IPS-18a (cell line): Measurements from ENCODE around the gene COQ10A.
"Not testable (repeated sequence)": the region's sequence is repeated elsewhere in the genome, so short reads cannot be mapped to it uniquely, and the experiment has no call there.

Source experiments
- H3K27ac ChIP-seq: one replicate; pipeline ENCODE4 v1.5.1; 2013; ENCODE audit warnings: low read length
- H3K27me3 ChIP-seq: one replicate; pipeline ENCODE4 v1.6.1; 2013; ENCODE audit warnings: mild to moderate bottlenecking, low read length; ENCODE audit not compliant: control insufficient read depth, insufficient read depth
- H3K36me3 ChIP-seq: one replicate; pipeline ENCODE4 v1.6.1; 2013; ENCODE audit warnings: low read depth, low read length; ENCODE audit not compliant: control insufficient read depth
- H3K4me1 ChIP-seq: one replicate; pipeline ENCODE4 v1.6.1; 2013; ENCODE audit warnings: low read depth, low read length; ENCODE audit not compliant: control insufficient read depth
- H3K4me3 ChIP-seq: one replicate; pipeline ENCODE4 v1.5.1; 2013; ENCODE audit warnings: low read length
- H3K9ac ChIP-seq: one replicate; pipeline ENCODE4 v1.6.1; 2013; ENCODE audit warnings: mild to moderate bottlenecking, low read length, moderate library complexity
- H3K9me3 ChIP-seq: one replicate; pipeline ENCODE4 v1.6.1; 2013; ENCODE audit warnings: low read depth, low read length; ENCODE audit not compliant: control insufficient read depth

COQ10A gene

DNA sequence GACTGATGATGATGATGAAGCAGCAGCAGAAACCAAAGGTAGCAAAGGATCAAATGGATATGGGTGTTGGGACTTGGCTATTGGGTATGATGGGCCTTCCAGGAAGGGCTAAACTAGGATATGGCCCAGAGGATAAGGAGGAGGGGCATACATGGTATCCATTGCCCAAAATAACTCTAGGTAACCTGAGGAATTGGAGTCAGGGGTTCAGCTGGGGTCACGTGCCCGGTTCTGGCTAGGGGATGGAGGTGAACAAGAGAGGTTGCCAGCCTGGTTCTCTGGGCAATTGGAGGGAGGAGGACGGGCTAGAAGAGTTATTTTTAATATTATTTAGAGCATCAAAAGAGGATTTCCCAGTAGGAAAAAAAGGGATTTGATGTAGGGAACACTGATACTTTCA is 5.8 kb upstream of the COQ10A start:
- no peak overlapping the region for H3K9ac ChIP-seq
- no peaks in the 10 kb centered on the region for H3K9me3 ChIP-seq
- no peaks in the 10 kb centered on the region for H3K27me3 ChIP-seq
- no peak overlapping the region for H3K27ac ChIP-seq
- H3K4me1 ChIP-seq, result peaks cover 17% of the 10 kb centered on the region
- peaks cover under 1% of the 10 kb centered on the region for H3K36me3 ChIP-seq
- no peak overlapping the region for H3K4me3 ChIP-seq

DNA sequence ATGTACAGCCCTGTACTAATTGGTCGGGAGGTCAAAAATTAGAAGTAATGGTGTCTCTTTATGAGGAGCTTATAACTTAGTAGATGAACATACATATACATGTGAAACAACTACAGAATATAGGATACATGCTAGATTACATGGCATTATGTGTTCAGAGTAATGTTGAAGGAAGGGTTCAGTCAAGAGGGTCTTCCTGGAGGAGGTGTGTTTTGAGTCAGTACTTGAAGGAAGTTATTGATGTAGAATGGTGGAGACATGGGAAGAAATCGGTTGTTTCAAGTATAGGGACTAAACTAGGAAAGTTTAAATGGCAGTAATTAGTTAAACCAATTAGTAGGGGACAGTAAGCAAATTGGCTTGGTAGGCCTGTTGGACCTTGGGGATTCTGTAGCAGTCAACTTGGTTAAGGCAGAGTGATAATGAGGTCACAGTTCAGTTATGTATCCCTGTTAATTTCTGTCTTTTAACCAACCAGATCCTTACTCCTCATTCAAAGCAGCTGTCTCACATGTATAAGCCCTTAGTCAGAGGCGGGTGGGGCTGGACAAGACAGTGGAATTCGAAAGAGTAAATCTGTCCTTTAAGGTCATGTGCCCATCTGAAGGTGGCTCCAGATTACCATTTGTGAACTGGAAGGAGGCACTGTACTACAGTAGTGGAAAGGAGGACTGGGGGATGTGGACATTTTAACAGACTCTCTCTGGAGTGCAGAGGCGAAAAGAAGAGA is 5.1 kb upstream of the COQ10A start:
- Histone ChIP-seq H3K9me3 (no peaks in the 10 kb centered on the region), H3K27ac (no peak overlapping the region), H3K4me1 (peaks cover 11% of the 10 kb centered on the region), H3K27me3 (no peaks in the 10 kb centered on the region), H3K36me3 (no peaks in the 10 kb centered on the region), H3K4me3 (no peak overlapping the region), H3K9ac (no peak overlapping the region)

DNA sequence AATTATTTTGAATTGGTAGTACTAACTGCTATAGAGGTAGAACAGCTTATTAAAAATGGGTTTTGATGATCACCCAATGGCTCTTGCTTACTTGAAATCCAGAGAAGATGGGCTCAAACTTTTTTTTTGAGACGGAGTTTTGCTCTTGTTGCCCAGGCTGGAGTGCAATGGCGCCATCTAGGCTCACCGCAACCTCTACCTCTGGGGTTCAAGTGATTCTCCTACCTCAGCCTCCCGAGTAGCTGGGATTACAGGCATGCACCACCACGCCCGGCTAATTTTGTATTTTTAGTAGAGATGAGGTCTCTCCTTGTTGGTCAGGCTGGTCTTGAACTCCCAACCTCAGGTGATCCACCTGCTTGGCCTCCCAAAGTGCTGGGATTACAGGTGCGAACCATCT is 3.8 kb upstream of the COQ10A start:
- H3K36me3 ChIP-seq, H3K9ac ChIP-seq, H3K9me3 ChIP-seq, H3K27ac ChIP-seq, H3K27me3 ChIP-seq, H3K4me3 ChIP-seq, H3K4me1 ChIP-seq: not testable (repeated sequence)

DNA sequence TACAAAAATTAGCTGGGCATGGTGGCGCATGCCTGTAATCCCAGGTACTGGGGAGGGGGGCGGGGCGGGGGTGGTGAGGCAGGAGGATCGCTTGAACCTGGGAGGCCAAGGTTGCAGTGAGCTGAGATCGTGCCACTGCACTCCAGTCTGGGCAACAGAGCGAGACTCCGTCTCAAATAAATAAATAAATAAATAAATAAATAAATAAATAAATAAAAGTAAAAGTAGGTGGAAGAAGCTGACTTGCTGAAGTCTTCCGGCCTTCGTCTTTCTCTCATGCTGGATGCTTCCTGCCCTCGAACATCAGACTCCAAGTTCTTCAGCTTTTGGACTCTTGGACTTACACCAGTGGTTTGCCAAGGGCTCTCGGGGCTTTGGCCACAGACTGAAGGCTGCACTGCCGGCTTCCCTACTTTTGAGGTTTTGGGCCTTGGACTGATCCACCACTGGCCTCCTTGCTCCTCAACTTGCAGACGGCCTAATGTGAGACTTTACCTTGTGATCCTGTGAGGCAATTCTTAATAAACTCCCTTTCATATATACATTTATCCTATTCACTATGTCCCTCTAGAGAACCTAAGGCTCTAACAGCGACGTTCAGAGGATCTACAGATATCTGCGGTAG is 562 bp upstream of the COQ10A start:
- H3K9me3 ChIP-seq, H3K4me1 ChIP-seq, H3K27me3 ChIP-seq: not testable (repeated sequence)
- peaks cover 12% of the 10 kb centered on the region for H3K36me3 ChIP-seq
- H3K4me3 ChIP-seq, result peak overlapping the region; percentile 83
- H3K27ac ChIP-seq, result peak overlapping the region; percentile 51
- peak overlapping the region; percentile 71 for H3K9ac ChIP-seq

DNA sequence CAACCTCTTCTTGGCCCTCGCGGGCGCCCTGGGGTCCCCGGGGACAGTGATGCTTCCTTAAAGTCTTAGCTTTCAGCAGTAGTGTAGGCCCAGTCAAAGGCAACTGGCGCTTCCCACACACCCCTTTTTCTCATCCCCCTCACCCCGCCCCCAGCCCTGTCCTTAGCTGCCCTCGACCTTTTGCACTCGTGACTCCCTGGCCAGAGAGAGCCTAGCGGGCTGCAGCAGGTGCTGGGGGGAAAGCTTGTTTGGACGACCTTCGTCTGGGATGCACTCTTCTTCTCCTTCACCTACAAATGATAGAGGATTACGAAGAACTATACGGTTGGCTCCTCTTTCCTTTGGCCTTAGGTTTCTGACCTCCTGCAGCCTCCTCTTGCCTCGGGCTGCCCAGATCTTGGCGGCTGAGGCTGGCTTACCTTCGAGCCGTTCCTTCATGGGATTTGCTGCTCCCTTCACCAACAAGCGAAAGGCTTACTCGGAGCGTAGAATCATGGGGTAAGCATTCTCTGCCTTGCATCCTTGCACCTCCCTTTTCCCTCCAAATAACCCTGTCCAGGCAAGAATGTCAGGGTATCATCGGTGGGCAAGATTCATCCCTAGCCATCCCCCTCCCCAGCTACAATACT is 815 bp downstream of the COQ10A start:
- peaks cover 23% of the 10 kb centered on the region for H3K36me3 ChIP-seq
- no peak overlapping the region for H3K27ac ChIP-seq
- H3K9ac ChIP-seq, result peak overlapping the region; percentile 71

DNA sequence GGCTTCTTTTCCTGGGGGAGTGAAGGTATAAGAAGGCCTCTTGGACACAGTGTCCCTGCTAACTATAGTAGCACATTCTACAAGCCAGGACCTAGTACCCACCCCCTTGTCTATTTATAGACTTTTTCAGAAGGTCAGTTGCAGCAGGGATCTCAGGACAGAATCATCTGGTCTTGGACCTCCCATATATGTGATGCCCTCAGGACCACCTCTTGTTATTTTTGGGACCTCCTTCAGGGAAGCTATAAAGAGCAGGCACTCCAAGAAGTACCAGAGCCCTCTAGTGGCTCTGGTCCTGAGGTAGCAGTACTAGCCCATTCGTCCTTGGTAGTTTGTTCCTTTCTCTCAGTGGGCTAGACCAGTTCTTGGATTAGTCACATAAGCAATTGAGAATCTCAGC is 4.3 kb downstream of the COQ10A start:
- Histone ChIP-seq H3K4me3 (no peak overlapping the region), H3K9me3 (no peaks in the 10 kb centered on the region), H3K9ac (no peak overlapping the region), H3K4me1 (peaks cover 3% of the 10 kb centered on the region), H3K27ac (no peak overlapping the region), H3K36me3 (peaks cover 55% of the 10 kb centered on the region), H3K27me3 (no peaks in the 10 kb centered on the region)

More for the DNA sequence above, 815 bp downstream of the COQ10A start:
- Histone ChIP-seq H3K4me3 (peak overlapping the region; percentile 83), H3K27me3 (no peaks in the 10 kb centered on the region), H3K9me3 (no peaks in the 10 kb centered on the region), H3K4me1 (peaks cover 3% of the 10 kb centered on the region)

DNA sequence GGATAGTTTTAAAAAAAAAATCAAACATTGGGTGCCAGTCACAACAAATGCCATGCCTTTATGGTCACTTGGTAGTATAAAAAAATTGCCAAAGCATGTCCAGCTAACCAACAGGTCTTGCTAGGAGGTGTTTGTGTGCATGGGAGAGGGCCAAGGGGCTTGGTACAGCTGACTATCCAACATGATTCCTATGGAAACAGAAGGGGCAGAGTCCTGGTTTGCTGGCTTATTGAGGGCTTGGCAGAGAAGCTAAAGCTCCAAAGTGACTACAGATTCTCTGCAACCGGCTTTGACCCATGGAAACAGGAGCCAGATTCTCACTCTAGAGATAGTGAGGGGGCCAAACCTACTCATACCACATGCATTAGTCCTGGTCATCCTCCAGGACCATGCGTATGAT is 5.7 kb downstream of the COQ10A start:
- H3K4me1 ChIP-seq, H3K4me3 ChIP-seq, H3K9me3 ChIP-seq, H3K9ac ChIP-seq, H3K27ac ChIP-seq, H3K27me3 ChIP-seq: not testable (repeated sequence)
- H3K36me3 ChIP-seq, result peaks cover 61% of the 10 kb centered on the region

DNA sequence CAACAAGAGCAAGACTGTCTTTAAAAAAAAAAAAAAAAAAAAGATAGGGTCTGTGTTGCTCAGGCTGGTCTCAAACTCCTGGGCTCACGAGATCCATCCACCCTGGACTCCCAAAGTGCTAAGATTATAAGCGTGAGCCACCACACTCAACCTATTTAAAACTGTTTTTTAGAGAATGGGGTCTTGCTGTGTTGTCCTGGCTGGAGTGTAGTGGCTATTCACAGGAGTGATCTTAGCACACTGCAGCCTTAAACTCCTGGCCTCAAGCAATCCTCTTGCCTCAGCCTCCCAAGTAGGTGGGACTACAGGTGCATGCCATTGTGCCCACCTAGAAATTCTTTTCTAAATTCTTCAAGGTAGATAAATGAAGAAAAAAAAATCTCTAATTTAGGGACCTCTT is 7.6 kb downstream of the COQ10A start:
- Histone ChIP-seq H3K9ac (no peak overlapping the region), H3K27ac (no peak overlapping the region), H3K36me3 (peaks cover 77% of the 10 kb centered on the region), H3K27me3 (no peaks in the 10 kb centered on the region), H3K4me3 (no peak overlapping the region), H3K9me3 (no peaks in the 10 kb centered on the region), H3K4me1 (no peaks in the 10 kb centered on the region)

DNA sequence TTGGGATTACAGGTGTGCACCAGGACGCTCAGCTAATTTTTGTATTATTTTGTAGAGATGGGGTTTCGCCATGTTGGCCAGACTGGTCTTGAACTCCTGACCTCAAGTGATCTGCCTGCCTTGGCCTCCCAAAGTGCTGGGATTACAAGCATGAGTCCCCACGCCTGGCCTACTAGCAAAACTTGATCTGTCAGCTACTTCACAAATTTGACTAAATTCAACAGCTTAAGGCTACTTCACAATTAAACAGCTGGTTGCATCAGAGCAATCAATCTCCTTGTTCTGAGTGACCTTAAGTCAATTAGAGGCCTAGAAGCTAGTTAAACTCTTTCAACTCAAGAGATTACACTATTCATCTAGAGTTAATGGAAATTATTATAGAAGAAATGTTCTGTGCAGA is 12.2 kb downstream of the COQ10A start:
- Histone ChIP-seq H3K27me3 (no peaks in the 10 kb centered on the region), H3K27ac (no peak overlapping the region), H3K4me3 (no peak overlapping the region), H3K9me3 (no peaks in the 10 kb centered on the region), H3K9ac (no peak overlapping the region), H3K4me1 (no peaks in the 10 kb centered on the region), H3K36me3 (peaks cover 77% of the 10 kb centered on the region)

DNA sequence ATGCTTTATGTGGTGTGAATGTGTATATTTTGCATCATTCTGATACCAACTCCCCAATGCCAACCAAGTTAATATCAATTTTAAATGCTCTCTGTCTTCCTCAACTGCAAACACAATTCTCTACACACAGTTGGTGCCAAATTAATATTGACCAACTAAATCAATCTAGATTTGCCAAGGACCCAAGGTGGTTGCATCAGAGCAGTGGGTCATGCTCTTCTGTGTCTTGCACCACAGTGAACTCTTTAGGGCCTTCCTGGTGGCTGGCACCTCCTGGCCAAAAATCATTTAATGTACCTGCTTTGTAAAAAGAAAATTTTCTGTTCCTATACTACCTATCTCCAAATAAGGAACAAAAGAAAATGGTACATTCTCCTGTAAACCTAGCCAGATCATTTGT is 14.1 kb downstream of the COQ10A start:
- no peaks in the 10 kb centered on the region for H3K4me1 ChIP-seq
- H3K4me3 ChIP-seq, result no peak overlapping the region
- no peaks in the 10 kb centered on the region for H3K9me3 ChIP-seq
- peaks cover 67% of the 10 kb centered on the region for H3K36me3 ChIP-seq
- no peak overlapping the region for H3K27ac ChIP-seq
- H3K27me3 ChIP-seq, result no peaks in the 10 kb centered on the region
- H3K9ac ChIP-seq, result no peak overlapping the region

DNA sequence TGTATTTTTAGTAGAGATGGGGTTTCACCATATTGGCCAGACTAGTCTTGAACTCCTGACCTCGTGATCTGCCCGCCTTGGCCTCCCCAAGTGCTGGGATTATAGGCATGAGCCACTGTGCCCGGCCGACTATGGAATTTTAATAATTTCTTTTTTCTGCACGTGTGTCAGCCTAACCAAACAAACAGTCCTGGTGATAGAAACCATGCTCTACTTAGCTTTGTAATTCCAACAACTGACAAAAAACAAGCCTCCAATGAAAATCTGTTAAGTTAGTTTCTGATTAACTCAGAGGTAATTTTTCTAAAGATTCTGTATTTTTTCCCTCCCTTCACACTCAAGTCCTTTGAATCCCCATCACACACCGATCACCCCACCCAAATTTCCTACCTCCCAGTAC is 15.3 kb downstream of the COQ10A start:
- H3K27me3 ChIP-seq, result no peaks in the 10 kb centered on the region
- no peaks in the 10 kb centered on the region for H3K9me3 ChIP-seq
- peaks cover 67% of the 10 kb centered on the region for H3K36me3 ChIP-seq
- no peaks in the 10 kb centered on the region for H3K4me1 ChIP-seq
- H3K9ac ChIP-seq, result no peak overlapping the region
- no peak overlapping the region for H3K27ac ChIP-seq
- no peak overlapping the region for H3K4me3 ChIP-seq

DNA sequence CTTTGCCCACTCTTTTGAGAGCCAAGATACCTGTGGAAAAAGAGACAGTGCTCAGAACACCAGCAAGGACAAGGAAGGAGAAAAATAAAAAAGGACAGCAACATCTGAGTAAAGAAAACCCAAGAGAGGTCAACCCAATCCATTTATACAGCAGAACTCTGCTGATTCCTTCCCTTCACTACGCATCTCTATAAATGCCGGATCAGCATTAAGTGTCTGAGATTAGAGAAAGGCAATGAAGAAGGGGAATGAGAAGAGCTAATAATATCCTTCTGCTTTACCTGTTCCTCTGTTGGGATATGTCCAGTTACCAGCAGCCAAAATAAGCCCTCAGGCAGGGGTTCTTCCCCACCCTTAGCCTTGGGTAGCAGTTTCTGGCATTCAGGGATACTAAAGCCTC is 15.8 kb downstream of the COQ10A start:
- H3K36me3 ChIP-seq, result peaks cover 66% of the 10 kb centered on the region

More for the DNA sequence above, 15.8 kb downstream of the COQ10A start:
- Histone ChIP-seq H3K4me3 (no peak overlapping the region), H3K9ac (no peak overlapping the region), H3K9me3 (no peaks in the 10 kb centered on the region), H3K4me1 (no peaks in the 10 kb centered on the region), H3K27me3 (no peaks in the 10 kb centered on the region), H3K27ac (no peak overlapping the region)
